Stimulated activated effector memory CD8-positive, alpha-beta T cell treated with anti-CD3 and anti-CD28 coated beads, Interleukin-12 subunit alpha, Interleukin-12 subunit beta, amount 100 ng/mL, for 72 hours (primary cell): ENCODE measurements around the gene UMOD.
A peak's percentile ranks its signal among the peaks of the same experiment; 100 is the strongest.

ENCODE experiments used
- ATAC-seq: fragments of 150-1000 bp; cut with Tn5 transposase; 2 replicates; pipeline ENCODE4 v1.10.0; 2021
- DNase-seq, 2 donors: peaks; one replicate each; pipeline ENCODE4 v3.0.0; 2021 to 2022; ENCODE audit warnings: low spot score in 2 of 2
- H3K27ac Mint-ChIP-seq: one replicate; pipeline ENCODE4 v1.8.0; 2022; ENCODE audit warnings: mild to moderate bottlenecking, mixed read lengths
- H3K36me3 Mint-ChIP-seq: one replicate; pipeline ENCODE4 v1.8.0; 2022; ENCODE audit warnings: mild to moderate bottlenecking, mixed read lengths
- H3K4me1 Mint-ChIP-seq: one replicate; pipeline ENCODE4 v1.8.0; 2022; ENCODE audit warnings: mixed read lengths
- H3K4me3 Mint-ChIP-seq: one replicate; pipeline ENCODE4 v1.8.0; 2022; ENCODE audit warnings: mild to moderate bottlenecking, mixed read lengths
- H3K9me3 Mint-ChIP-seq: one replicate; pipeline ENCODE4 v1.8.0; 2022; ENCODE audit warnings: mixed read lengths

The UMOD gene

DNA sequence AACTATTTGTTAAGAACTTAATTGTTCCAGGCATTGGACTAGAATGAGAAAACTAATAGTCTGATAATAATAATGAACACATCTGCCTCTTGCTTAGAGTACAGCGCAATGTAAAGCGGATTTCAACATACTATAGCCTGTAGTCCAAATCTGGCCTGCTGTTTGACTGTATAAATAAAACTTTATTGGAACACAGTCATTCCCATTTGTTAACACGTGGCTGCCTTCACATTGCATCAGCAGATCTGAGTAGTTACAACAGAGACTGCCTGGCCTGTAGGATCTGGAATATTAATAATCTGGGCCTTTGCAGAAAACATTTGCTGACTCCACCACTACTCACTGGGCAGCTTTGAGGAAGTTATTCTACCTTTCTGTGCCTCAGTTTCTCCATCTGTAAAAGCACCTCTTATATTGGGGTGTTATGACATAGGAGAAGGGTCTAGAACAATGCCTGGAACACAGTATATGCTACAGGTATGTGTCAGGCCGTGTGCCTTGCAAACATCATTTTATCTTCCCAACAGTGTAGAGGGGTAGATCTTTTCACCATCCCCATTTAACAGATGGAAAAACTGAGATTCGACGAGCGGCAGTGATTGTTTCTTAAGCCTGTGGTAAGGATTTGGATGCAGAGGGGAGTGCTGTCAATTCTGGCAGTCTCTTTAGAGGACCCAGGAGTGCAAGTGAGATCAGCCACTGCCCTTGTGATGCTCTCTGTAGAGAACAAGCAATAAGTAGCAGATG, 29.9 kb upstream of the UMOD start:
- no peak for ATAC-seq
- H3K4me3 Mint-ChIP-seq, result no peak overlapping the region
- H3K4me1 Mint-ChIP-seq, result no peaks in the 10 kb centered on the region
- no peaks in the 10 kb centered on the region for H3K36me3 Mint-ChIP-seq
- H3K27ac Mint-ChIP-seq, result no peak overlapping the region
- DNase-seq, result no peak
- no peaks in the 10 kb centered on the region for H3K9me3 Mint-ChIP-seq

DNA sequence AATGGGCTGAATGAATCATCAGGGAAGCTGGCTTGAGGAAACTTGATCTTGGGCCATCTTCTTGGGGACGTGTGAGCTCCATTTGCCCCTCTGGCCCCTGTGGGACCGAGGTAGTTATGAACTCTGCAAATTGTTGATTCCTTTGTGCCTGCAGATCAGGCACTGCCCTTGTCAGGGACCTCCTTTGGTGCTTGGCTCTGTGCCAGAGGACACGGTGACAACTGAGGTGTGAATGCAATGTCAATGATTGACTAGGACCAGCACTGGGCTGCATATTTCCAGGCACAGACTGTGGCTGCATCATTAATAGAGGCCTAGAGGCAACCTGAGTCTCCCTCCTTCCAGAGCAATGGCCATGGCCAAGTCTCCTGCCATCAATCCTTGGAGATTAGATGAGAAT, 28.3 kb upstream of the UMOD start:
- H3K4me3 Mint-ChIP-seq, result no peak overlapping the region
- DNase-seq (no peak), ATAC-seq (no peak)
- H3K36me3 Mint-ChIP-seq, result no peaks in the 10 kb centered on the region
- no peaks in the 10 kb centered on the region for H3K4me1 Mint-ChIP-seq
- H3K27ac Mint-ChIP-seq, result no peak overlapping the region
- no peaks in the 10 kb centered on the region for H3K9me3 Mint-ChIP-seq

DNA sequence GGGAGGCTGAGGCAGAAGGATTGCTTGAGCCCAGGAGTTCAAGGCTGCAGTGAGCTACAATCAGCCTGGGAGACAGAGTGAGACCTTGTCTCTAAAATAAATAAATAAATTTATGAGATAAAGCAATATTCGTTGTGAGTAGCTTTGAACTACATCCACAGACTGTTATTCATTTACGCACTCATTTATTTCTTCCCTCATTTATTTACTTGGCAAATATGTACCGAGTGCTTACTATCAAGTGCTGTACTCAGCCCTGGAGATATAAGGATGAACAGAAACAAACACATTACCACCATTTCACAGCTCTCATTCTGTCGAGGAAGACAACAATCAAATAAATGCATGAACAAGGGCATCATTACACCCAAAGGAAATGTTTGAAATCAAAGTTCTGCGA, 24.7 kb upstream of the UMOD start:
- H3K27ac Mint-ChIP-seq, result no peak overlapping the region
- H3K36me3 Mint-ChIP-seq, result no peaks in the 10 kb centered on the region
- ATAC-seq (no peak), DNase-seq (no peak)
- H3K4me3 Mint-ChIP-seq, result no peak overlapping the region
- no peaks in the 10 kb centered on the region for H3K9me3 Mint-ChIP-seq
- H3K4me1 Mint-ChIP-seq, result no peaks in the 10 kb centered on the region

DNA sequence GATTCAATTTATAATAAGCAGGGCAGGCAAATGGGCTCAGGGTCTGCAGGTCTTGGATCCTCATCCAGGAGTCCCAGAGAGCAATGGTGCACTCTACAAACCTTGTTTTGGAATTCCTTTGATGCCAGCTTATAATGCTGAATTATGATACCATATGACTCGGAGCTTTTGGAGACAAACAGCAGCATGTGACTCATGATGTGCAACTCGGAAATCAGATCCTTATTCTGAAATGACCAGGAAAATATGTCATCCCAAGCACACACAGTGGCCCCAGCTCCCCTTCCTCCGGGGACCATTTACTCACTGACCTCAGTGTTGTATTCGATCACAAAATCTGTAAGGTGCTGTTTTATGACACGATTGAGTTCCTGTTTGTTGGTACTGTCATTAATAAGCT, 20.2 kb upstream of the UMOD start:
- no peaks in the 10 kb centered on the region for H3K9me3 Mint-ChIP-seq

DNA sequence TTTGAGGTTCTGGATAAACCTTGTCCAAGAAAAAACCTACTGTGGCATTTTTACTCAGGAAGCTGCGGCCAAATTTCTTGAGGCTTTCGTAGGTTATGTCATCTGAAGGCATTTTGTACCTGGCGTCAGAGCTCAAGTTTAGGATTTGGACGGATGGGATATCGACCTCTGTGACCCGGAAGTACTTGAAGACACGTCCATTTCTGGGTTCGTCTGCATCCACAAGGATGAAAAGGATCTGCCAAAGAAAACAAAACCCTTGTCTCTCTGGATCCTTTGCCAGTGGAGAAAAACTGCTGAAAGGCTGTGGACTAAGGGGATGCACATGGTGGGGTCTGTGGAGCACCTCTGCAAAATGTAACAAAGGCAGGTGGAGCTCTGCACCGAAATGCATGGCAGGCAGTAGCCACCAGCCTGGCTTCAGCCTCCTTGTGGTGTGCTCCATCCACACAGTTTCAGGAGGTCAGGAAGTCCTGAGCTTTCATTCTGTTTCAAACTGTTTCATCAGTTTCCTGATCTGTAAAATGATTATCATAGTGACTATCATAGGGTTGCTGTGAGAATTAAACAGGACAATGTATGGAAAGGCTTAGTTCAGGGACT, 17.0 kb upstream of the UMOD start:
- ATAC-seq, result no peak
- Mint-ChIP-seq H3K9me3 (peaks cover 3% of the 10 kb centered on the region), H3K4me3 (no peak overlapping the region), H3K27ac (no peak overlapping the region), H3K36me3 (no peaks in the 10 kb centered on the region), H3K4me1 (no peaks in the 10 kb centered on the region)
- no peak for DNase-seq

More for the DNA sequence above, 20.2 kb upstream of the UMOD start:
- DNase-seq (no peak), ATAC-seq (no peak)
- no peaks in the 10 kb centered on the region for H3K36me3 Mint-ChIP-seq
- no peak overlapping the region for H3K27ac Mint-ChIP-seq
- H3K4me1 Mint-ChIP-seq, result no peaks in the 10 kb centered on the region
- H3K4me3 Mint-ChIP-seq, result no peak overlapping the region

DNA sequence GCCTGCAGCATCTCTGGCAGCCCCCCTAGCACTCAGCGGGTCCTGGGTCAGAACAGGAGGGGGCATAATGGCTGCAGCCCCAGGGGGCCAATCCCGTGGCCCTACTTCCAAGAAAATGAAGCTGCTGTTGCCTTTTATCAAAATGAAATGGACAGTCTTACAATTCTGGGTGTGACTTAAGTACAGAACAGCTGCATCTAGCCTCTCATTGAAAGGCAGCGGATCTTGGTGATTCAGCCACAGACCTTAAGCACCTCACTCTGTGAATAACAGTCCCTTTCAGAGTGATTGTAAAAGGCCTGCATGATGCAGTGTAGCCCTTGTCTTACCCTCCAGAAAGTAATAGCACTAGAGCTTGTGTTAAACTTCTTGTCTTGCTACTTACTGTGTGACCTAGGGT, 11.5 kb upstream of the UMOD start:
- DNase-seq, result no peak
- H3K4me1 Mint-ChIP-seq, result no peaks in the 10 kb centered on the region
- H3K4me3 Mint-ChIP-seq, result no peak overlapping the region
- no peak for ATAC-seq
- H3K9me3 Mint-ChIP-seq, result peaks cover 3% of the 10 kb centered on the region
- H3K36me3 Mint-ChIP-seq, result no peaks in the 10 kb centered on the region
- H3K27ac Mint-ChIP-seq, result no peak overlapping the region

DNA sequence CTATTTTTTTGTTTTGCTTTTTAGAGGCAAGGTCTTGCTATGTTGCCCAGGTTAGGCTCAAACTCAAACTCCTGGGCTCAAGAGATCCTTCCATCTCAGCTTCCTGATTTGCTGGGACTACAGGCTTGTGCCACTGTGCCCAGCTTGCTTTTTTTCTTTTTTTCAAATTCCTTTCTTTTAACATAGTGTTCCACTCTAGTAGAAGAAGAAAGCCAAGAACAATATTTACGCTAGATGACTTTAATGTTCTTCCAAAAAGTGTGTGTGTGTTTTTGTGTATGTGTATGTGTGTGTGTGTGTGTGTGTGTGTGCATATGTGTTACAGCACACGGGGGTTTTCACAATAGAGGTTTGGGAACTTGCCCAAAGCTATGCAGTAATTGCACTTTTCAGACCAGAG, 10.7 kb upstream of the UMOD start:
- ATAC-seq, result no peak
- no peak for DNase-seq
- H3K4me3 Mint-ChIP-seq, result no peak overlapping the region
- no peak overlapping the region for H3K27ac Mint-ChIP-seq
- H3K4me1 Mint-ChIP-seq, result no peaks in the 10 kb centered on the region
- H3K36me3 Mint-ChIP-seq, result no peaks in the 10 kb centered on the region
- H3K9me3 Mint-ChIP-seq, result peaks cover 3% of the 10 kb centered on the region

DNA sequence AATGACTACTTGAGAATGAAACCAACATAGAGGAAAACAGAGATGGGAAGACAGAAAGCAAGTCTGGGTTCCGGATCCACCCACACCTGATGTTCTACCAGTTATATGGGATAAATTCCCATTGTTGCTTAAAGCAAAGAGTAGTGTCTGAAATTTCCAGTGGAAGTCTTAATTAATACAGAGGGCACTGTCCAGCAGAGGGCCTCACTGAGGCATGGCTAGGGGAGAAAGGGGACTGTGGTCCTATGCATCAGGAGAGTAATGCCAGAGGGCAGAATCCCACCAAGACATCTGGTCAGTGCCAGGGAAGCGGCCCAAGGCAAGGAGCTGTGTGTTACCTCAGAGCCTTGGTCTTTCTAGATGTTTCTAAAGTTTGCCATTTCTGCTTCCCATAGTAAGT, 7.5 kb upstream of the UMOD start:
- DNase-seq, result no peak
- Mint-ChIP-seq H3K9me3 (peaks cover 3% of the 10 kb centered on the region), H3K4me1 (no peaks in the 10 kb centered on the region), H3K27ac (no peak overlapping the region), H3K36me3 (no peaks in the 10 kb centered on the region), H3K4me3 (no peak overlapping the region)
- ATAC-seq, result no peak

DNA sequence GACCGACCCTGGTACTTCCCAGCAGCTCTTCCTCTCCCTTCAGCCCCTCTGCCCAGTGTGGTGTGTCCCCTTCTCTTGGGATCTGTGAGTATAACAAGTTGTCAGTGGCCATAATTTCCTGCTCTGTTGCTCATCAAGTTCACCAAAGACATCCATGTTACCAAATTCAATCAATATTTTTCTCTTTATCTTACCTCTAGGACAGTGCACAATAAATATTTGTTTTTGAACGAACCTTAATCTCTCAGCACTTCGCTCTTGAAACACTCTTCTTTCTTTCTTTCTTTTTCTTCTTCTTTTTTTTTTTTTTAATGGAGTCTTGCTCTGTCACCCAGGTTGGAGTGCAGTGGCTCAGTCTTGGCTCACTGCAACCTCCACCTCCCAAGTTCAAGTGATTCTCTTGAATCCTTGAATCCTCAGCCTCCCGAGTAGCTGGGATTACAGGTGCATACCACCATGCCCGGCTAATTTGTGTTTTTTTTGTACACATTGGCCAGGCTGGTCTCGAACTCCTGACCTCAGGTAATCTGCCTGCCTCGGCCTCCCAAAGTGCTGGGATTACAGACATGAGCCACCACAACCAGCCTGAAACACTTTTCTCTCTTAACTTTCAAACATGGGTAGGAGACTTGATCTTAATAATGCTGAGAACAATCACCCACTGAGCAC, 2.7 kb upstream of the UMOD start:
- no peak for ATAC-seq
- Mint-ChIP-seq H3K4me1 (no peaks in the 10 kb centered on the region), H3K36me3 (no peaks in the 10 kb centered on the region), H3K27ac (no peak overlapping the region), H3K9me3 (peaks cover 4% of the 10 kb centered on the region), H3K4me3 (no peak overlapping the region)
- DNase-seq, result no peak

DNA sequence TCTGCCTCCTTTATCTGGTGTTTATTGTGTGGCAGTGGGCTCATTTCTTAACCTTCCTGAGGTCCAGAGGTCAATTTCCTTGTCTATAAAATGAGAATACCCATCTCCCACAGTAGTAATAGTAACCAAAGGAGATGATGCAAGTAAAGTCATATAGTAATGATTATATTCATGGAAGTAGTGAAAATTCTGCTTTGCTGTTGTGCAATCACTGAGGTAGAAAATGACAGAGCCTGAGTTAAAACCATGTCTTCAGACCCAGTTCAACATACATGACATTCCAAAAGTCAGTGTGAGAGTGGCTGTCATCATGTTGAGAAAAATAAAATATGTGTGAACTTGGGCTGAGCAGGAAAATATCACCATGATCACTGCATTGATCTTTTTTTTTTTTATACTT, 864 bp upstream of the UMOD start:
- no peak overlapping the region for H3K4me3 Mint-ChIP-seq
- no peak for ATAC-seq
- no peaks in the 10 kb centered on the region for H3K36me3 Mint-ChIP-seq
- no peak overlapping the region for H3K27ac Mint-ChIP-seq
- peaks cover 4% of the 10 kb centered on the region for H3K9me3 Mint-ChIP-seq
- no peaks in the 10 kb centered on the region for H3K4me1 Mint-ChIP-seq
- no peak for DNase-seq

DNA sequence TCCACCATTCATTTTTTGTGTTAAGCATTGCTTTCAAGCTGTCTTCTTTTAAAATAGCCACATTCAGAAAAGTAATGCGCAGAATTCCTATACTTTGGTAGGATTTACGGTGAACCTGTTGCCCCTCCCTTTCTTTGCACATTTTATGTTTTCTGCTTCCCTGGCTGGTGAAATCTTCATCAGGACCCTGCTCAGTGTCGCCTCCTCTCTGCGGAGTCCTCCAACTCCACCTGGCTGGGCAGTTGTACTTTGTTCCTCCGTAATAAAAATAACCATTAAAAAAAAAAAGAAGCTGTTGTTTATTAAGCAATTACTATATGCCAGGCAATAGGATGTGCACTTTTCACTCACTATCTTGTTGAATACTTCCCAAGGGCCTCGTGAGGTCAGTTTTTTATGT, 2.9 kb downstream of the UMOD start:
- Mint-ChIP-seq H3K4me3 (no peak overlapping the region), H3K36me3 (no peaks in the 10 kb centered on the region), H3K4me1 (no peaks in the 10 kb centered on the region), H3K9me3 (peaks cover 2% of the 10 kb centered on the region), H3K27ac (no peak overlapping the region)
- ATAC-seq (no peak), DNase-seq (no peak)

DNA sequence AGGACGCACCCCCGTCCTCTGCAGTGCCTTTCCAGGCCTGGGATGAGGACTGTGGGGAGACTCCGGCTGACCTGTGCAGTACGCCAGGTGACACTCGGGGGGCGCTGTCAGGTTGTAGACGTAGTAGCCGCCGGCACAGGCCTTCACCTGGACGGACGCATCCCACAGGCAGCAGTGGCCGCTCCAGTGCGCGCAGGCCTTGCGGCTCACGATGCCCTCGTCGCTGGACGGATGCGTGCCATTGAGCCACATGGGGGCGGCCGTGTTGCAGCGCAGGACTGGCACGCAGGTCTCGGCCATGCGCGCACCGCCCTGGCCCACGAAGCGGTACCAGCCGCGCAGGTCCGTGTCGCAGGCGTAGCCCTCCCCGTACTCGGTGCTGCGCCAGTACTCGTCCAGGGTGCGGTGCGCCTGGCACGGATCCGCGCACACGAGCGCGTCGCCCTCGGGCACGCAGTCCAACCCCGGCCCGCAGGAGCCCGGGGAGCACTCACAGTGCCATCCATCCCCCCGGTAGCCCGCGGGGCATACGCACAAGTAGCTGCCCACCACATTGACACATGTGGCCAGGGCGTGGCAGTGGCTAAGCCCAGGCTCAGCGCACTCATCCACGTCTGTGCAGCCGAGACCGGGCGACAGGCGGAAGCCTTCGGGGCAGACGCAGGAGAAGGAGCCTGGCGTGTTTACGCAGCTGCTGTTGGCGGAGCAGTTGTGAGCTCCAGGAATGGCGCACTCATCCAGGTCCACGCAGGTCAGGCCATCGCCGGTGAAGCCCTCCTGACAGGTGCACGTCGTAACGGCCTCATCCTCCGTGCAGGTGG, 3.9 kb downstream of the UMOD start:
- Mint-ChIP-seq H3K4me3 (no peak overlapping the region), H3K36me3 (no peaks in the 10 kb centered on the region), H3K27ac (no peak overlapping the region), H3K4me1 (no peaks in the 10 kb centered on the region), H3K9me3 (peaks cover 2% of the 10 kb centered on the region)
- peak; percentile 24 for ATAC-seq
- no peak for DNase-seq

DNA sequence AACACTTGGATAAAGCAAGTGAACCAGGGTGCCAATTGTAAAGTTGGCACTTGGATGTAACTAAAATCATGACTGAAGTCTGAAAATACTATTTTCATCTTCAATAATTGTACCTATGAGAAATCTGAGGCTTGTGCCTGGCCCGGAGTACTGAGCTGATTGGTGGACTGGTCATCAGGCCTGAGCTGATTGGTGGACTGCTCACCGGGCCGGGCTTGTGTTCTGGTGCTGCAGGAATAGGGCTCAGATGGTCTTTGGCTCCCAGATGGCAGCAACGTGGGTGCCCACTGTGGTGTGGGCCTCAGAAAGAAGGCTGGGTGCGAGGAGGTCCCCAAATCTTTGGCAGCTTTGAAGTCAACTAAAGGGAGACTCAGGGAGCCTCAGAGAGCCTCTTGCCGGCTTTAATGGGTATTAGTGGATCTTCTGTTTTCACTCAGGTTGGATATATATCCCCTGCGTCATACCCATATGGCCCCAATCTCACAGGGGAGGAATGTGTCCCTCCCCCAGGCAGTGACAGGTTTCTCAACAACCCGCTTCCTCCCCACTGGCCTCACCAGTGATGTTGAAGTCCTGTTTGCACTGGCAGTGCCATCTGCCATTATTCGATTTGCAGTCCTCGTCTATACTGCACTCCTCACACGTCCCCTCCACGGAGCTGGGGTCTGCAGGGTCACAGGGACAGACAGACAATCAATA, 4.7 kb downstream of the UMOD start:
- Mint-ChIP-seq H3K4me3 (no peak overlapping the region), H3K27ac (no peak overlapping the region), H3K36me3 (no peaks in the 10 kb centered on the region), H3K4me1 (no peaks in the 10 kb centered on the region), H3K9me3 (peaks cover 2% of the 10 kb centered on the region)
- ATAC-seq (no peak), DNase-seq (no peak)

DNA sequence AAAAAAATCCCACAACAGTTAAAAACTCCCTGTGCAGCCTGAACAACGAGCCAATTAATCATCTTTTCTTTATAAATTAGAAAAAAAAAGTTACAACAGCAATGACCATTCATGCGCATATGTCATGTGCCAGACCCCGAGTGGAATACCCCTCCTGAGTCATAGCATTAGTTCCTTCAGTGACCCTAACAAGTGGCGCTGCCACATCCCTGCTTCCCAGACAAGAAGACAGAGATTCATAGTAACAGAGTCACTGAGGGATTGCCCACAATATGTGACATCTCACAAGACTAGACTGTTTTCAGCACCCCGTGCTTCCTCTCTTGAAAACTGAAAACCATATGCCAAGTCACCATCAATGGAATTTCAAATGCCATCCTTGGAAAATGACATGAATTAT, 7.9 kb downstream of the UMOD start:
- H3K4me1 Mint-ChIP-seq, result no peaks in the 10 kb centered on the region
- H3K36me3 Mint-ChIP-seq, result no peaks in the 10 kb centered on the region
- ATAC-seq (no peak), DNase-seq (no peak)
- no peak overlapping the region for H3K27ac Mint-ChIP-seq
- H3K9me3 Mint-ChIP-seq, result peaks cover 2% of the 10 kb centered on the region
- H3K4me3 Mint-ChIP-seq, result no peak overlapping the region

DNA sequence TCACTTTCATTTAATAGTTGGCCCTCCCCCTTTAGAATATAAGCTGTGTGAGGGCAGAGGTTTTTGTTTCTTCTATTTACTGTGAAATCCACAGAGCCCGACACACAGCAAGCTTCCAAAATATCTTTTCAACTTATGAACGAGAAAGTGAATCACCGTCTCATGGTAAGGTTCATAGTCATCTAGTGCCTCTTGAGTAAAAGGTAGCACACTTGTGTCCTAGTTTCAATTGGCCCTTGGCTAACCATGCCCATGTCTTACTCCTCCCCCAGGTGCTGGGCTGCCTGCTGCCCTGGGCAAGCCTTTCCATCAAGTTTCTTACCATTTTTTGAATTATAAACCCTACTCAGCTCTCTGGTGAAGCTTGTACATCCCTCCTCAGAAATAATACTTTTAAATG, 12.8 kb downstream of the UMOD start:
- DNase-seq, result no peak
- Mint-ChIP-seq H3K4me1 (no peaks in the 10 kb centered on the region), H3K36me3 (no peaks in the 10 kb centered on the region), H3K27ac (no peak overlapping the region), H3K9me3 (no peaks in the 10 kb centered on the region), H3K4me3 (no peak overlapping the region)
- ATAC-seq, result no peak
